Activated naive CD8-positive, alpha-beta T cell treated with anti-CD3 and anti-CD28 coated beads, Interleukin-2, amount 10 ng/mL, durations not matched to agents 7 days and 5 days (primary cell): ENCODE measurements around the gene HMGCR. TPM values are rescaled to one million over a fixed set of nuclear protein-coding genes. Genes with fewer than 3 reads are reported as not detected.
A peak's percentile ranks its signal among the peaks of the same experiment; 100 is the strongest.

Experiments used
- ATAC-seq: fragments of 150-1000 bp; cut with Tn5 transposase; one replicate; pipeline ENCODE4 v1.10.0; 2021; ENCODE audit warnings: low read depth, moderate library complexity
- POLR2A ChIA-PET: fragments of 350-600 bp; sonication (Branson Sonifier 250); formaldehyde crosslinking; loops from one replicate; lab custom pipeline; 2021; ENCODE audit warnings: antibody characterized with exemption; lab: Charles Lee
- DNase-seq: peaks from one replicate; pipeline ENCODE4 v3.0.0; 2021
- H3K27ac Mint-ChIP-seq: one replicate; pipeline ENCODE4 v1.8.0; 2022; ENCODE audit warnings: mild to moderate bottlenecking, mixed read lengths
- H3K27me3 Mint-ChIP-seq: one replicate; pipeline ENCODE4 v1.8.0; 2022; ENCODE audit warnings: mild to moderate bottlenecking, moderate library complexity, mixed read lengths
- H3K36me3 Mint-ChIP-seq: one replicate; pipeline ENCODE4 v1.8.0; 2021; ENCODE audit warnings: mild to moderate bottlenecking, mixed read lengths
- H3K4me1 Mint-ChIP-seq: one replicate; pipeline ENCODE4 v1.8.0; 2021; ENCODE audit warnings: mixed read lengths
- H3K4me3 Mint-ChIP-seq: one replicate; pipeline ENCODE4 v1.8.0; 2022; ENCODE audit warnings: mild to moderate bottlenecking, moderate library complexity, mixed read lengths
- H3K9me3 Mint-ChIP-seq: one replicate; pipeline ENCODE4 v1.8.0; 2021; ENCODE audit warnings: mixed read lengths
- total RNA-seq, 2 experiments: library from RNA; stranded (reverse); gene quantifications; one replicate each; pipeline ENCODE4 v1.2.3, GENCODE V29; 2021

HMGCR gene
- total RNA-seq, 2 experiments from 2014 or later, result 55.2 to 63.9 TPM

GRCh38 chr5:75373862-75374261, 36.8 kb downstream of the HMGCR start:
- Mint-ChIP-seq H3K9me3 (no peaks in the 10 kb centered on the region), H3K4me3 (no peak overlapping the region), H3K27ac (no peak overlapping the region), H3K36me3 (peaks cover 14% of the 10 kb centered on the region), H3K4me1 (no peaks in the 10 kb centered on the region), H3K27me3 (no peaks in the 10 kb centered on the region)
- DNase-seq, result no peak
- no peak for ATAC-seq
- POLR2A ChIA-PET, result no interaction called here

- POLR2A ChIA-PET, result no interaction called here
Measured at GRCh38 chr5:75374394-75374814, 37.4 kb downstream of the HMGCR start.

GRCh38 chr5:75375414-75375813, 38.4 kb downstream of the HMGCR start:
- POLR2A ChIA-PET, result interaction anchor here (0.8 kb wide), 1 partner anchor 19 kb away, joined by 4 read pairs; no protein-coding TSS in a partner anchor
- Mint-ChIP-seq H3K27ac (no peak overlapping the region), H3K4me3 (no peak overlapping the region), H3K27me3 (no peaks in the 10 kb centered on the region), H3K36me3 (peaks cover 14% of the 10 kb centered on the region), H3K4me1 (no peaks in the 10 kb centered on the region), H3K9me3 (no peaks in the 10 kb centered on the region)
- ATAC-seq (no peak), DNase-seq (no peak)

More at GRCh38 chr5:75374394-75374814, 37.4 kb downstream of the HMGCR start:
- no peaks in the 10 kb centered on the region for H3K4me1 Mint-ChIP-seq
- H3K27me3 Mint-ChIP-seq, result no peaks in the 10 kb centered on the region
- no peak overlapping the region for H3K27ac Mint-ChIP-seq
- no peak overlapping the region for H3K4me3 Mint-ChIP-seq
- no peak for ATAC-seq
- peaks cover 13% of the 10 kb centered on the region for H3K36me3 Mint-ChIP-seq
- DNase-seq, result no peak
- no peaks in the 10 kb centered on the region for H3K9me3 Mint-ChIP-seq

- H3K36me3 Mint-ChIP-seq, result peaks cover 16% of the 10 kb centered on the region
- H3K4me1 Mint-ChIP-seq, result no peaks in the 10 kb centered on the region
- no peak for DNase-seq
- no peak overlapping the region for H3K4me3 Mint-ChIP-seq
- ATAC-seq, result no peak
- no peaks in the 10 kb centered on the region for H3K27me3 Mint-ChIP-seq
- no peaks in the 10 kb centered on the region for H3K9me3 Mint-ChIP-seq
- no peak overlapping the region for H3K27ac Mint-ChIP-seq
- POLR2A ChIA-PET, result no interaction called here
Measured at GRCh38 chr5:75380099-75380498, 43.1 kb downstream of the HMGCR start.

GRCh38 chr5:75381456-75381855, 44.4 kb downstream of the HMGCR start:
- Mint-ChIP-seq H3K4me1 (no peaks in the 10 kb centered on the region), H3K36me3 (peaks cover 14% of the 10 kb centered on the region), H3K9me3 (no peaks in the 10 kb centered on the region), H3K4me3 (no peak overlapping the region), H3K27ac (no peak overlapping the region), H3K27me3 (no peaks in the 10 kb centered on the region)
- ATAC-seq (no peak), DNase-seq (no peak)
- POLR2A ChIA-PET, result no interaction called here

DNA sequence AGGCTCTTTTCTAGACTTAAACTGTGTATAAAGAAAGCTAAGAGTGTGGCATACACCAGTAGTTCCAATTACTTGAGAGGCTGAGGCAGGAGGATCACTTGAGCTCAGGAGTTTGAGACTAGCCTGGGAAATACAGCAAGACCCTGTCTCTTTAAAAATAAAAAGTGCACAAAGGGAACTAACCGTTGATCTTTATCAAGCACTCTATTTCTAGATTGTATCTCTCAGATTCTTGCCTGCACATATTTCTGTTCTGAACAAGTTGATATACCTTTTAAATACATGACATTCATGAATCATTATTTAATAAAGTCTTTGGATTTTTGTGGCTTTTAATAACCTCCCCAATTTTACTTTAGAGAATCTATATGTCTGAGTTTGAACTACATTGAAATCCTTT, 47.2 kb downstream of the HMGCR start:
- no peak overlapping the region for H3K4me3 Mint-ChIP-seq
- no peak for DNase-seq
- H3K4me1 Mint-ChIP-seq, result no peaks in the 10 kb centered on the region
- POLR2A ChIA-PET, result no interaction called here
- H3K36me3 Mint-ChIP-seq, result peaks cover 24% of the 10 kb centered on the region
- no peak for ATAC-seq
- no peaks in the 10 kb centered on the region for H3K27me3 Mint-ChIP-seq
- H3K27ac Mint-ChIP-seq, result no peak overlapping the region
- no peaks in the 10 kb centered on the region for H3K9me3 Mint-ChIP-seq

DNA sequence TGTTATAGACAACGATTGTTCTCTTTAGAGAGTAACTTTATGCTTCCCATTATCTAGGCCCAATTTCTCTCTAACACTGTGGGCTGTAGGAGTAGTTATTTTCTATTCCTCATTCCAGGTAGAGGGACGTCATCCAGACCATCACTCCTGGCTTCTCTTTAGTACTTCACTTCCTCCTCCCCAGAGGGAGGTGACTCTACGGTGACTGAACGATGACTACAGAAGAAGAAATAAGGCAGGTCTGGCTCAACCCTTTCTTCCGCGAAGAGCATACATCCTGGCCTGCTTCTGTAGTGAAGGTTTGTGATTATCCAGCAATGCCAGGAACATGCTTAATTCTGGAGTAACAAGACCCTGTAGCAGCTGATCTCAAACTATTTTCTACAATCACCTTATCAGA, 50.8 kb downstream of the HMGCR start:
- Mint-ChIP-seq H3K9me3 (no peaks in the 10 kb centered on the region), H3K36me3 (peaks cover 20% of the 10 kb centered on the region), H3K27me3 (no peaks in the 10 kb centered on the region), H3K27ac (no peak overlapping the region), H3K4me1 (peaks cover 3% of the 10 kb centered on the region), H3K4me3 (no peak overlapping the region)
- DNase-seq, result no peak
- ATAC-seq, result no peak
- POLR2A ChIA-PET, result no interaction called here

DNA sequence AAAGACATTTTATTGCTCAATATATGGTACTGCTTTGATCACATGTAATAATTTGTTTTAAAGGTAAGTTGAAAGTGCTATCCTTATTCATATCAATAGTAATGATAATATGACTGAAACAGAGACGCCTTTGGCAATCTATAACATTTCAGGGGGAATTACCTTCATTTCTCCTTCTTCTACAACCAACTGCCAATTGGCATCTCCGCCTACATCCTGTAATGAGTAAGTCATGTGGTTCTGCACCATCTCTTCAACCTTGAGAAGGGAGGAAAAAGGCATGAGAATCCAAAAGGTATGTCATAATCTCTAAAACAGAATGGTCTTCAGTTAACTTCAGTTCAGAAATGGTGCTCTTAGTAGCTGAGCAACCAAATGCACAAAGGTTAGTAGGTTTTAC, 52.4 kb downstream of the HMGCR start:
- H3K4me1 Mint-ChIP-seq, result peaks cover 3% of the 10 kb centered on the region
- ATAC-seq (no peak), DNase-seq (no peak)
- peaks cover 19% of the 10 kb centered on the region for H3K36me3 Mint-ChIP-seq
- no peaks in the 10 kb centered on the region for H3K9me3 Mint-ChIP-seq
- no peak overlapping the region for H3K27ac Mint-ChIP-seq
- H3K4me3 Mint-ChIP-seq, result no peak overlapping the region
- POLR2A ChIA-PET, result no interaction called here
- H3K27me3 Mint-ChIP-seq, result no peaks in the 10 kb centered on the region

GRCh38 chr5:75395277-75395676, 58.3 kb downstream of the HMGCR start:
- Mint-ChIP-seq H3K27me3 (no peaks in the 10 kb centered on the region), H3K4me1 (no peaks in the 10 kb centered on the region), H3K36me3 (peaks cover 6% of the 10 kb centered on the region), H3K4me3 (no peak overlapping the region), H3K9me3 (no peaks in the 10 kb centered on the region), H3K27ac (no peak overlapping the region)
- POLR2A ChIA-PET, result no interaction called here
- ATAC-seq, result no peak
- DNase-seq, result no peak

- DNase-seq, result no peak
- ATAC-seq, result no peak
- no peaks in the 10 kb centered on the region for H3K9me3 Mint-ChIP-seq
- H3K36me3 Mint-ChIP-seq, result peaks cover 20% of the 10 kb centered on the region
- no peak overlapping the region for H3K4me3 Mint-ChIP-seq
- H3K27me3 Mint-ChIP-seq, result no peaks in the 10 kb centered on the region
- POLR2A ChIA-PET, result no interaction called here
- H3K4me1 Mint-ChIP-seq, result peaks cover 3% of the 10 kb centered on the region
- H3K27ac Mint-ChIP-seq, result peak overlapping the region; percentile 1
Measured at GRCh38 chr5:75405296-75405695, 68.3 kb downstream of the HMGCR start.

Other genes starting within 250 kb of the HMGCR start
- gene ANKRD31, start 100.3 kb upstream of the HMGCR start, total RNA-seq, result under 1 TPM; 0.51 to 0.58 TPM
- 10 to 100 TPM; 33.9 to 39.3 TPM for gene CERT1, start 174.4 kb downstream of the HMGCR start, total RNA-seq
- gene POLK, start 174.7 kb downstream of the HMGCR start, total RNA-seq, result 10 to 100 TPM; 27.6 to 29.8 TPM